PFSK-1 (cell line): Measurements from ENCODE around the gene SMYD1.

ENCODE experiments used
- FOXP2 ChIP-seq: optimal IDR thresholded peaks from 2 replicates; pipeline ENCODE3; 2011; ENCODE audit warnings: borderline replicate concordance, control low read depth, inconsistent platforms; ENCODE audit not compliant: insufficient read depth; ENCODE audit errors: extremely low read length, extremely low read depth
- POLR2AphosphoS5 ChIP-seq: IDR thresholded peaks from 2 replicates; pipeline ENCODE4 v1.6.1; 2012; ENCODE audit warnings: low read depth, mild to moderate bottlenecking, control low read depth, low read length, moderate library complexity
- TAF1 ChIP-seq: IDR thresholded peaks from 2 replicates; pipeline ENCODE4 v1.6.1; 2012; ENCODE audit warnings: low read length, control low read depth, borderline replicate concordance; ENCODE audit not compliant: insufficient read depth
- TF ChIP-seq, protein P1 (sequence below), 2 experiments: IDR thresholded peaks; 2 replicates each; pipeline versions ENCODE4 v1.6.1 to v1.8.0; 2011 to 2012; ENCODE audit warnings: low read depth in 2 of 2, low read length in 2 of 2, control low read depth in 1 of 2, inconsistent platforms in 1 of 2, mild to moderate bottlenecking in 1 of 2, moderate library complexity in 1 of 2; ENCODE audit not compliant: insufficient read depth in 1 of 2

DNA sequence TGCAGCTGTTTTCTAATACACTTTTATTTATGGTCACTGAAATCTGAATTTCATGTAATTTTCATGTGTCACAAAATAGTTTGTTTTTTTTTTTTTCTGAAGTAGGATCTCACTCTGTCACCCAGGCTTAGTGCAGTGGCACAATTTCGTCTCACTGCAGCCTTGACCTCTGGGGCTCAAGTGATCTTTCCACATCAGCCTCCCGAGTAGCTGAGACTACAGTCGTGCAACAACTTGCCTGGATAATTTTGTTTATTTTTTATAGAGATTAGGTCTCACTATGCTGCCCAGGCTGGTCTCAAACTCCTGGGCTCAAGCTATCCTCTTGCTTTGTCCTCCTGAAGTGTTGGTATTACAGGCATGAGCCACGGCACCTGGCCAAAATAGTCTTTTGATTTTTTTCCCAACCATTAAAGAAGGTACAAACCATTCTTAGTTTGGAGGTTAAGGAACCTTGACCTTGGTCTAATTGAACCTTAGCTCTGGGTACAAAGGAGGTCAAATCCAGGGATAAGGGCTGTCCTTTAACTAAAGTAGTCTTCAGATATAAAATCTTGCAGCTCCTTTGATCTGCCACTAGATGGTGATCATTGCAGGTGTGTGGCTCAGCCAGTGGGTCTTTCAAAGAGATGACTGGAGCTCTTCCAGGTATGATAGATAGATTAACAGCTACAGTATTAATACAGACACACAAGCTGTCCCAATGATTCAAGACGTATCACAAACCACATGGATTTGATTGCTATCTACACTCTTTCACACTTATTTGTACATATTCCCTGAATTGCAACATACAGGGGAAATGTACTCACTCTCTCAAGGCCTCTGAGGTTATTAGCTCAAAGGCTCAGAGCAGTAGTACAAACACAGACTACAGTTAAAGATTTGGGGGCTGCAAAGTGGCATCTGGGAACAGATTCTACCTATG, 7.4 kb upstream of the SMYD1 start:
- TF ChIP-seq POLR2AphosphoS5 (no peak), TAF1 (no peak), FOXP2 (no peak)
- TF ChIP-seq, protein P1, sequence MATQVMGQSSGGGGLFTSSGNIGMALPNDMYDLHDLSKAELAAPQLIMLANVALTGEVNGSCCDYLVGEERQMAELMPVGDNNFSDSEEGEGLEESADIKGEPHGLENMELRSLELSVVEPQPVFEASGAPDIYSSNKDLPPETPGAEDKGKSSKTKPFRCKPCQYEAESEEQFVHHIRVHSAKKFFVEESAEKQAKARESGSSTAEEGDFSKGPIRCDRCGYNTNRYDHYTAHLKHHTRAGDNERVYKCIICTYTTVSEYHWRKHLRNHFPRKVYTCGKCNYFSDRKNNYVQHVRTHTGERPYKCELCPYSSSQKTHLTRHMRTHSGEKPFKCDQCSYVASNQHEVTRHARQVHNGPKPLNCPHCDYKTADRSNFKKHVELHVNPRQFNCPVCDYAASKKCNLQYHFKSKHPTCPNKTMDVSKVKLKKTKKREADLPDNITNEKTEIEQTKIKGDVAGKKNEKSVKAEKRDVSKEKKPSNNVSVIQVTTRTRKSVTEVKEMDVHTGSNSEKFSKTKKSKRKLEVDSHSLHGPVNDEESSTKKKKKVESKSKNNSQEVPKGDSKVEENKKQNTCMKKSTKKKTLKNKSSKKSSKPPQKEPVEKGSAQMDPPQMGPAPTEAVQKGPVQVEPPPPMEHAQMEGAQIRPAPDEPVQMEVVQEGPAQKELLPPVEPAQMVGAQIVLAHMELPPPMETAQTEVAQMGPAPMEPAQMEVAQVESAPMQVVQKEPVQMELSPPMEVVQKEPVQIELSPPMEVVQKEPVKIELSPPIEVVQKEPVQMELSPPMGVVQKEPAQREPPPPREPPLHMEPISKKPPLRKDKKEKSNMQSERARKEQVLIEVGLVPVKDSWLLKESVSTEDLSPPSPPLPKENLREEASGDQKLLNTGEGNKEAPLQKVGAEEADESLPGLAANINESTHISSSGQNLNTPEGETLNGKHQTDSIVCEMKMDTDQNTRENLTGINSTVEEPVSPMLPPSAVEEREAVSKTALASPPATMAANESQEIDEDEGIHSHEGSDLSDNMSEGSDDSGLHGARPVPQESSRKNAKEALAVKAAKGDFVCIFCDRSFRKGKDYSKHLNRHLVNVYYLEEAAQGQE (IDR thresholded peaks at IDR 0.05; ENCODE audit: insufficient read depth in 1 of 2, low read depth in 2 of 2, low read length in 2 of 2), result no peak
